HUES6 (cell line): Measurements from ENCODE around the gene KCNT2.
"Not testable (repeated sequence)": the region's sequence is repeated elsewhere in the genome, so short reads cannot be mapped to it uniquely, and the experiment has no call there.

ENCODE experiments used
- H3K27ac ChIP-seq: 2 replicates; pipeline ENCODE4 v1.7.0; 2013; ENCODE audit warnings: low read depth, mild to moderate bottlenecking, low read length, inconsistent platforms
- H3K27me3 ChIP-seq: 2 replicates; pipeline ENCODE4 v1.6.1; 2013; ENCODE audit warnings: low read length; ENCODE audit not compliant: control insufficient read depth, insufficient read depth
- H3K36me3 ChIP-seq: 2 replicates; pipeline ENCODE4 v1.6.1; 2013; ENCODE audit warnings: low read length; ENCODE audit not compliant: control insufficient read depth, insufficient read depth
- H3K4me1 ChIP-seq: 2 replicates; pipeline ENCODE4 v1.6.1; 2013; ENCODE audit warnings: low read length; ENCODE audit not compliant: control insufficient read depth, insufficient read depth
- H3K4me3 ChIP-seq: 2 replicates; pipeline ENCODE4 v1.5.1; 2013; ENCODE audit warnings: low read depth, low read length
- H3K9ac ChIP-seq: one replicate; pipeline ENCODE4 v1.6.1; 2013; ENCODE audit warnings: mild to moderate bottlenecking, low read length
- H3K9me3 ChIP-seq: 2 replicates; pipeline ENCODE4 v1.6.1; 2013; ENCODE audit warnings: low read depth, low read length; ENCODE audit not compliant: control insufficient read depth, insufficient read depth

The KCNT2 gene

GRCh38 chr1:196295766-196296165 lies 312.5 kb downstream of the KCNT2 start:
- no peak overlapping the region for H3K4me3 ChIP-seq
- H3K27me3 ChIP-seq = no peaks in the 10 kb centered on the region
- H3K27ac ChIP-seq = no peak overlapping the region
- H3K9ac ChIP-seq = no peak overlapping the region
- no peaks in the 10 kb centered on the region for H3K9me3 ChIP-seq
- H3K36me3 ChIP-seq = no peaks in the 10 kb centered on the region
- H3K4me1 ChIP-seq = no peaks in the 10 kb centered on the region

- H3K27ac ChIP-seq = no peak overlapping the region
- H3K9me3 ChIP-seq = no peaks in the 10 kb centered on the region
- H3K4me1 ChIP-seq = no peaks in the 10 kb centered on the region
These were observed 329.4 kb downstream of the KCNT2 start for GRCh38 chr1:196278816-196279215.

GRCh38 chr1:196277860-196278259 lies 330.4 kb downstream of the KCNT2 start:
- Histone ChIP-seq H3K9ac (no peak overlapping the region), H3K27me3 (no peaks in the 10 kb centered on the region), H3K4me1 (no peaks in the 10 kb centered on the region), H3K27ac (no peak overlapping the region), H3K4me3 (no peak overlapping the region), H3K36me3 (peaks cover 16% of the 10 kb centered on the region), H3K9me3 (no peaks in the 10 kb centered on the region)

More at GRCh38 chr1:196278816-196279215, 329.4 kb downstream of the KCNT2 start:
- Histone ChIP-seq H3K36me3 (peaks cover 16% of the 10 kb centered on the region), H3K27me3 (no peaks in the 10 kb centered on the region), H3K4me3 (no peak overlapping the region), H3K9ac (no peak overlapping the region)

- no peak overlapping the region for H3K27ac ChIP-seq
- H3K9me3 ChIP-seq = no peaks in the 10 kb centered on the region
- no peak overlapping the region for H3K9ac ChIP-seq
- H3K4me3 ChIP-seq = no peak overlapping the region
- no peaks in the 10 kb centered on the region for H3K36me3 ChIP-seq
- no peaks in the 10 kb centered on the region for H3K4me1 ChIP-seq
- no peaks in the 10 kb centered on the region for H3K27me3 ChIP-seq
These were observed 336.9 kb downstream of the KCNT2 start for GRCh38 chr1:196271212-196271947.

GRCh38 chr1:196263086-196263485 lies 345.2 kb downstream of the KCNT2 start:
- H3K27ac ChIP-seq, H3K4me1 ChIP-seq, H3K9ac ChIP-seq, H3K4me3 ChIP-seq, H3K9me3 ChIP-seq, H3K27me3 ChIP-seq, H3K36me3 ChIP-seq: not testable (repeated sequence)

- H3K36me3 ChIP-seq = no peaks in the 10 kb centered on the region
- H3K27ac ChIP-seq = no peak overlapping the region
- no peaks in the 10 kb centered on the region for H3K27me3 ChIP-seq
- H3K9me3 ChIP-seq = no peaks in the 10 kb centered on the region
- peaks cover 6% of the 10 kb centered on the region; the same call in 1 of the 2 replicates for H3K4me1 ChIP-seq
- H3K4me3 ChIP-seq = no peak overlapping the region
- H3K9ac ChIP-seq = no peak overlapping the region
These were observed 348.0 kb downstream of the KCNT2 start for GRCh38 chr1:196260270-196260669.

- Histone ChIP-seq H3K27me3 (no peaks in the 10 kb centered on the region), H3K9ac (no peak overlapping the region), H3K4me1 (no peaks in the 10 kb centered on the region), H3K4me3 (no peak overlapping the region), H3K36me3 (no peaks in the 10 kb centered on the region), H3K9me3 (no peaks in the 10 kb centered on the region), H3K27ac (no peak overlapping the region)
These were observed 348.9 kb downstream of the KCNT2 start for GRCh38 chr1:196259316-196259715.

GRCh38 chr1:196255762-196256161 lies 352.5 kb downstream of the KCNT2 start:
- no peaks in the 10 kb centered on the region for H3K36me3 ChIP-seq
- H3K27me3 ChIP-seq = no peaks in the 10 kb centered on the region
- H3K27ac ChIP-seq = no peak overlapping the region
- no peak overlapping the region for H3K4me3 ChIP-seq
- no peaks in the 10 kb centered on the region for H3K4me1 ChIP-seq
- H3K9ac ChIP-seq = no peak overlapping the region
- no peaks in the 10 kb centered on the region for H3K9me3 ChIP-seq

GRCh38 chr1:196229546-196229945 lies 378.7 kb downstream of the KCNT2 start:
- H3K9ac ChIP-seq = no peak overlapping the region
- no peak overlapping the region for H3K4me3 ChIP-seq
- H3K27ac ChIP-seq = no peak overlapping the region
- no peaks in the 10 kb centered on the region for H3K9me3 ChIP-seq
- H3K36me3 ChIP-seq = no peaks in the 10 kb centered on the region
- no peaks in the 10 kb centered on the region for H3K4me1 ChIP-seq
- no peaks in the 10 kb centered on the region for H3K27me3 ChIP-seq

GRCh38 chr1:196214866-196215265 lies 393.4 kb downstream of the KCNT2 start:
- Histone ChIP-seq H3K9me3 (no peaks in the 10 kb centered on the region), H3K4me3 (no peak overlapping the region), H3K27me3 (no peaks in the 10 kb centered on the region), H3K36me3 (no peaks in the 10 kb centered on the region), H3K9ac (no peak overlapping the region), H3K27ac (no peak overlapping the region), H3K4me1 (peaks cover 10% of the 10 kb centered on the region; the same call in 1 of the 2 replicates)

- no peak overlapping the region for H3K4me3 ChIP-seq
- no peaks in the 10 kb centered on the region for H3K27me3 ChIP-seq
- H3K27ac ChIP-seq = no peak overlapping the region
- H3K9me3 ChIP-seq = no peaks in the 10 kb centered on the region; the same call in 1 of the 2 replicates
- H3K9ac ChIP-seq = no peak overlapping the region
- no peaks in the 10 kb centered on the region for H3K36me3 ChIP-seq
- peaks cover 1% of the 10 kb centered on the region; the same call in 1 of the 2 replicates for H3K4me1 ChIP-seq
These were observed 398.3 kb downstream of the KCNT2 start for GRCh38 chr1:196209983-196210382.
